ENCODE results near the gene SCGB1A1.

Gene SCGB1A1

DNA sequence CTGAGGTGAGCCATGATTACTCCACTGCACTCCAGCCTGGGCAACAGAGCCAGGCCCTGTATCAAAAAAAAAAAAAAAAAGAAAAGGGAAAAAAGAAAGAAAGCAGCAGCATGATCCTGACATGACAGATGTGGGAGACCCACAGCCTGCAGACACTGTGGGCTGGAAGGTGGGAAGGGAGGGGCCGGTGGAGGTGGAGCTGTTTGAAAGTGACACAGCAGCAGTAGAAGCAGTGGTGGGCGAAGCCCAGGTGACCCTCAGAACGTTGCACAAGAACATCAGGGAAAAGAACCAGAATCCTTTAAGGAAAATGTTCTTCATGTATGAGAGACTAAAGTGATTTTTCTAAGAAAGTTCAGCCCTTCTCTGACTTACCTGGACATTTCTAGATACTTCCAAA, 26.3 kb upstream of the SCGB1A1 start:
- H3K4me3 Mint-ChIP-seq: no peak overlapping the region
- no peaks in the 10 kb centered on the region for H3K4me1 Mint-ChIP-seq
- H3K27me3 Mint-ChIP-seq: no peaks in the 10 kb centered on the region
- H3K27ac Mint-ChIP-seq: no peak overlapping the region
- no peak for ATAC-seq
- no peaks in the 10 kb centered on the region for H3K9me3 Mint-ChIP-seq
- H3K36me3 Mint-ChIP-seq: no peaks in the 10 kb centered on the region

DNA sequence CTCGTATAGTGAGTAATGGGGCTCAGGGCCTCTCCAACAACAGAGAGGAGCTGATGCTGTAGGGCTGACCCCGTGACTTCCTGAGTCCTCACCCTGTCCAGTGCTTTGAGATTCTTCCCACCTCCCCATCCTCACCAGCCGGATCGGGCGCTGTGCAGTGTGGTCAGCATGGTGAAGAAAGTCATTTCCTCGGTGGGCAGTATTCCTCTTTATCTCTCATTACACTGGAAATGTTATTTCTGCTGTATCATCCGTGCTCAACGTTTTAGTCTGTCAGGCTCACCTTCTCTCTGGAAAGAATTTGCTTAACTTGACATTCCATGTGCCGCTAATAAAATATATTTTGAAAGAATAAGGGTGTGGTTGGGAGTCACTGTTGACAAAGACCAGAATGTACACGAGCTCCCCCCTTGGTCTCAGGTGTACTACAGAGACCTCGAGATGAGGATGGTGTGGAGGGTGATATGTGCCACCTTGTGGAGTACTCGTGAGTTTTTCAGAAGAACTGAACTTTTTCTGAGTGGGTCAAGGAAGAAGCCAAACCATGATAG, 25.7 kb upstream of the SCGB1A1 start:
- no peaks in the 10 kb centered on the region for H3K4me1 Mint-ChIP-seq
- no peaks in the 10 kb centered on the region for H3K9me3 Mint-ChIP-seq
- peaks cover 3% of the 10 kb centered on the region for H3K27me3 Mint-ChIP-seq
- peak; percentile 58 for ATAC-seq
- H3K27ac Mint-ChIP-seq: no peak overlapping the region
- H3K36me3 Mint-ChIP-seq: no peaks in the 10 kb centered on the region
- no peak overlapping the region for H3K4me3 Mint-ChIP-seq

GRCh38 chr11:62393735-62394134, 25.1 kb upstream of the SCGB1A1 start:
- Mint-ChIP-seq H3K4me3 (no peak overlapping the region), H3K27me3 (peaks cover 9% of the 10 kb centered on the region), H3K4me1 (no peaks in the 10 kb centered on the region), H3K27ac (no peak overlapping the region), H3K36me3 (no peaks in the 10 kb centered on the region), H3K9me3 (no peaks in the 10 kb centered on the region)
- ATAC-seq: no peak

- Mint-ChIP-seq H3K4me3 (no peak overlapping the region), H3K4me1 (no peaks in the 10 kb centered on the region), H3K27me3 (peaks cover 21% of the 10 kb centered on the region), H3K36me3 (no peaks in the 10 kb centered on the region), H3K9me3 (no peaks in the 10 kb centered on the region), H3K27ac (no peak overlapping the region)
- peak; percentile 84 for ATAC-seq
Observed at GRCh38 chr11:62394825-62395538, 23.9 kb upstream of the SCGB1A1 start.

DNA sequence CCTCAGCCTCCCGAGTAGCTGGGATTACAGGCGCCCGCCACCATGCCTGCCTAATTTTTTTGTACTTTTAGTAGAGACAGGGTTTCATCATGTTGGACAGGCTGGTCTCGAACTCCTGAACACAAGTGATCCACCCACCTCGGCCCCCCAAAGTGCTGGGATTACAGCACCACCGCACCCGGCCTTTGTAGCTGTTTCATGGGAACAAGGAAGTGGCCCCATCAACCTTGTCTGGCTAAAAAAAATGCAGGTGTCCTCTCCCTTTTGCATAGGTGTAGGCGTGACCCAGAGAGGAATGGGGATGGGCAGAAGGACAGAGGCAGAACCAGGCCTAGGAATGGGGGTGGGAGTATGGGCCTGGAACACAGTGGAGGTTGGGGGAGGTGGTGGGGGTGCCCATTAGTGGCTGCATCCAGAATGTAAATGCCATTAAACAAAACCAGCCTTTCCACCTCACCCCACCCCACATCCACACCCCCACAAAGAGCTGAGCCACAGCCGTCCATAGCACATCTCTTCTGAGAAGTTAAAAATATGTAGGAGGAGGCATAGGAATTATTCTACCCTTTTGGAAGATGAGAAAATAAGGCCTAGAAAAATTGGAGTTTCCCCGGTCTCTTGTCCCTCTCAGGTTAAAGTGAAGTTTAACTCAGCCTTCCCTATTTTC, 22.8 kb upstream of the SCGB1A1 start:
- no peaks in the 10 kb centered on the region for H3K9me3 Mint-ChIP-seq
- ATAC-seq: no peak

GRCh38 chr11:62398011-62398994, 20.5 kb upstream of the SCGB1A1 start:
- Mint-ChIP-seq H3K27ac (no peak overlapping the region), H3K27me3 (peaks cover 36% of the 10 kb centered on the region), H3K4me1 (peaks cover 10% of the 10 kb centered on the region), H3K36me3 (no peaks in the 10 kb centered on the region), H3K4me3 (no peak overlapping the region), H3K9me3 (no peaks in the 10 kb centered on the region)
- no peak for ATAC-seq

More for the DNA sequence above, 22.8 kb upstream of the SCGB1A1 start:
- H3K36me3 Mint-ChIP-seq: no peaks in the 10 kb centered on the region
- H3K27me3 Mint-ChIP-seq: peaks cover 24% of the 10 kb centered on the region
- no peak overlapping the region for H3K27ac Mint-ChIP-seq
- H3K4me1 Mint-ChIP-seq: no peaks in the 10 kb centered on the region
- H3K4me3 Mint-ChIP-seq: no peak overlapping the region

DNA sequence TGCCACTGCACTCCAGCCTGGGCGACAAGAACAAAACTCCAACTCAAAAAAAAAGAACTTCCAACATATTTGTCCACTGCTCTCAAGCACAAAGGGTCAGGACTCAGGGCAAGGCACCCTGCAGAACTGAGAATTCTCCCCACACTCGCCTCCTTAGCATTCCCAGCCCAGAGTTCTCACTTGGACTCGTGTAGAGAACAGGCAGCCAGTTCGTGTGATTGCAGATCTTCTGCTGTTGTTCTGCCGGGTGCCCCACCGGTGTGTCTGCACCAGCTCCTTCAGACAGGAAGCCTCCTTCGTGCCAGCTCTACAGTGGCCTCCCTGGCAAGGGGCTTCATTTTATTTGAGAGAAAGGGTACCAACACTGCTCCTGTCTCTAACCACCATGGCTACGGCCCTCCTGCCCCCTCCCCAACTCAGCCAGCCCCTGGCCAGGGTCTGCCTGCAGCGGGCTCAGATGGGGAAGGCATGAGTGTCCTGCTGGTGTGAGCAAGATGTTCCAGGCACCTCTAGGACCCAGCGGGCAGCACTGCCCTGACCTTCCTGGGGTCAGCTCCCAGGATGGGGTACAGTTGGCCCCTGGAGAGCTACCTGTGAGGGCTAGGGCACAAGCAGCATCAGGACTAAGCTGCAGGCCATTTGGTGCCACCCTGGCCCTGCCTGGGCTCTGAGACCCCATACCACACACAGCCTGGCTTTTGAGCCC, 19.5 kb upstream of the SCGB1A1 start:
- ATAC-seq: no peak
- no peak overlapping the region for H3K27ac Mint-ChIP-seq
- H3K27me3 Mint-ChIP-seq: peaks cover 36% of the 10 kb centered on the region
- no peaks in the 10 kb centered on the region for H3K36me3 Mint-ChIP-seq
- H3K4me1 Mint-ChIP-seq: peaks cover 10% of the 10 kb centered on the region
- H3K9me3 Mint-ChIP-seq: no peaks in the 10 kb centered on the region
- no peak overlapping the region for H3K4me3 Mint-ChIP-seq

- Mint-ChIP-seq H3K27me3 (peaks cover 36% of the 10 kb centered on the region), H3K36me3 (no peaks in the 10 kb centered on the region), H3K9me3 (no peaks in the 10 kb centered on the region), H3K27ac (no peak overlapping the region), H3K4me3 (no peak overlapping the region), H3K4me1 (peaks cover 10% of the 10 kb centered on the region)
- no peak for ATAC-seq
Observed at GRCh38 chr11:62399878-62400266, 19.0 kb upstream of the SCGB1A1 start.

- H3K9me3 Mint-ChIP-seq: no peaks in the 10 kb centered on the region
- peaks cover 10% of the 10 kb centered on the region for H3K4me1 Mint-ChIP-seq
- H3K27ac Mint-ChIP-seq: no peak overlapping the region
- no peak overlapping the region for H3K4me3 Mint-ChIP-seq
- no peaks in the 10 kb centered on the region for H3K36me3 Mint-ChIP-seq
- no peak for ATAC-seq
- peaks cover 36% of the 10 kb centered on the region for H3K27me3 Mint-ChIP-seq
Observed at GRCh38 chr11:62400281-62400680, 18.6 kb upstream of the SCGB1A1 start.

GRCh38 chr11:62400760-62401159, 18.1 kb upstream of the SCGB1A1 start:
- no peak for ATAC-seq
- Mint-ChIP-seq H3K4me3 (no peak overlapping the region), H3K27me3 (peaks cover 36% of the 10 kb centered on the region), H3K4me1 (peaks cover 10% of the 10 kb centered on the region), H3K27ac (no peak overlapping the region), H3K36me3 (no peaks in the 10 kb centered on the region), H3K9me3 (no peaks in the 10 kb centered on the region)

GRCh38 chr11:62401356-62401755, 17.5 kb upstream of the SCGB1A1 start:
- no peak overlapping the region for H3K4me3 Mint-ChIP-seq
- no peak overlapping the region for H3K27ac Mint-ChIP-seq
- peaks cover 36% of the 10 kb centered on the region for H3K27me3 Mint-ChIP-seq
- no peak for ATAC-seq
- peaks cover 10% of the 10 kb centered on the region for H3K4me1 Mint-ChIP-seq
- no peaks in the 10 kb centered on the region for H3K36me3 Mint-ChIP-seq
- no peaks in the 10 kb centered on the region for H3K9me3 Mint-ChIP-seq

GRCh38 chr11:62401811-62402210, 17.0 kb upstream of the SCGB1A1 start:
- H3K27ac Mint-ChIP-seq: peak overlapping the region; percentile 36
- no peak overlapping the region for H3K4me3 Mint-ChIP-seq
- H3K36me3 Mint-ChIP-seq: no peaks in the 10 kb centered on the region
- peaks cover 10% of the 10 kb centered on the region for H3K4me1 Mint-ChIP-seq
- no peaks in the 10 kb centered on the region for H3K9me3 Mint-ChIP-seq
- H3K27me3 Mint-ChIP-seq: peaks cover 36% of the 10 kb centered on the region
- ATAC-seq: no peak

GRCh38 chr11:62402226-62402959, 16.4 kb upstream of the SCGB1A1 start:
- H3K4me3 Mint-ChIP-seq: no peak overlapping the region
- no peaks in the 10 kb centered on the region for H3K9me3 Mint-ChIP-seq
- ATAC-seq: no peak
- H3K4me1 Mint-ChIP-seq: peaks cover 10% of the 10 kb centered on the region
- H3K27me3 Mint-ChIP-seq: peaks cover 36% of the 10 kb centered on the region
- peak overlapping the region; percentile 36 for H3K27ac Mint-ChIP-seq
- no peaks in the 10 kb centered on the region for H3K36me3 Mint-ChIP-seq
